ENCODE data around the gene AHRR. TPM values are rescaled to one million over a fixed set of nuclear protein-coding genes. Genes with fewer than 3 reads are reported as not detected.

The AHRR gene
- total RNA-seq, 1 donor from 2014 or later = 11.3 TPM

- Histone ChIP-seq H3K4me3 (no peak overlapping the region), H3K27me3 (no peaks in the 10 kb centered on the region), H3K36me3 (no peaks in the 10 kb centered on the region), H3K27ac (no peak overlapping the region), H3K9me3 (no peaks in the 10 kb centered on the region), H3K4me1 (peaks cover 18% of the 10 kb centered on the region)
- DNase-seq (ENCODE audit: extremely low spot score in 2 of 2) = no peak
- TF ChIP-seq POLR2AphosphoS5 (IDR thresholded peaks at IDR 0.05; ENCODE audit: insufficient read depth in 1 of 2, low read depth in 1 of 2) (no peak), CTCF (IDR thresholded peaks at IDR 0.05) (no peak), POLR2A (IDR thresholded peaks at IDR 0.05) (no peak)
- intact Hi-C loops (cut with DNase I) = no loop called here
These were observed 158.2 kb downstream of the AHRR start for GRCh38 chr5:479566-480319.

GRCh38 chr5:481347-481746, 159.8 kb downstream of the AHRR start:
- Histone ChIP-seq H3K4me3 (no peak overlapping the region), H3K9me3 (no peaks in the 10 kb centered on the region), H3K27me3 (no peaks in the 10 kb centered on the region), H3K4me1 (peaks cover 2% of the 10 kb centered on the region), H3K36me3 (no peaks in the 10 kb centered on the region), H3K27ac (no peak overlapping the region)
- DNase-seq (ENCODE audit: extremely low spot score in 2 of 2) = no peak
- intact Hi-C loops (cut with DNase I) = no loop called here
- TF ChIP-seq CTCF (IDR thresholded peaks at IDR 0.05) (no peak), POLR2AphosphoS5 (IDR thresholded peaks at IDR 0.05; ENCODE audit: insufficient read depth in 1 of 2, low read depth in 1 of 2) (no peak), POLR2A (IDR thresholded peaks at IDR 0.05) (no peak)

GRCh38 chr5:482021-482420, 160.5 kb downstream of the AHRR start:
- no peaks in the 10 kb centered on the region for H3K9me3 ChIP-seq
- no peaks in the 10 kb centered on the region for H3K4me1 ChIP-seq
- no peak overlapping the region for H3K27ac ChIP-seq
- no peaks in the 10 kb centered on the region for H3K27me3 ChIP-seq
- H3K36me3 ChIP-seq = no peaks in the 10 kb centered on the region
- no peak for DNase-seq (ENCODE audit: extremely low spot score in 2 of 2)
- H3K4me3 ChIP-seq = no peak overlapping the region
- TF ChIP-seq POLR2AphosphoS5 (IDR thresholded peaks at IDR 0.05; ENCODE audit: insufficient read depth in 1 of 2, low read depth in 1 of 2) (no peak), CTCF (IDR thresholded peaks at IDR 0.05) (no peak), POLR2A (IDR thresholded peaks at IDR 0.05) (no peak)
- intact Hi-C loops (cut with DNase I) = no loop called here

- Histone ChIP-seq H3K36me3 (no peaks in the 10 kb centered on the region), H3K27ac (no peak overlapping the region), H3K4me1 (no peaks in the 10 kb centered on the region), H3K4me3 (no peak overlapping the region), H3K27me3 (no peaks in the 10 kb centered on the region), H3K9me3 (no peaks in the 10 kb centered on the region)
- intact Hi-C loops (cut with DNase I) = no loop called here
- DNase-seq (ENCODE audit: extremely low spot score in 2 of 2) = no peak
- TF ChIP-seq CTCF (IDR thresholded peaks at IDR 0.05) (no peak), POLR2A (IDR thresholded peaks at IDR 0.05) (no peak), POLR2AphosphoS5 (IDR thresholded peaks at IDR 0.05; ENCODE audit: insufficient read depth in 1 of 2, low read depth in 1 of 2) (no peak)
These were observed 161.0 kb downstream of the AHRR start for GRCh38 chr5:482506-482905.

GRCh38 chr5:483011-483410, 161.5 kb downstream of the AHRR start:
- intact Hi-C loops (cut with DNase I) = no loop called here
- no peaks in the 10 kb centered on the region for H3K27me3 ChIP-seq
- DNase-seq (ENCODE audit: extremely low spot score in 2 of 2) = no peak

More at GRCh38 chr5:483011-483410, 161.5 kb downstream of the AHRR start:
- H3K36me3 ChIP-seq = no peaks in the 10 kb centered on the region
- no peak overlapping the region for H3K27ac ChIP-seq
- H3K9me3 ChIP-seq = no peaks in the 10 kb centered on the region
- H3K4me3 ChIP-seq = no peak overlapping the region
- TF ChIP-seq POLR2AphosphoS5 (IDR thresholded peaks at IDR 0.05; ENCODE audit: insufficient read depth in 1 of 2, low read depth in 1 of 2) (no peak), CTCF (IDR thresholded peaks at IDR 0.05) (no peak), POLR2A (IDR thresholded peaks at IDR 0.05) (no peak)
- no peaks in the 10 kb centered on the region for H3K4me1 ChIP-seq
